ENCODE results near the gene RTF1.

Gene RTF1

DNA sequence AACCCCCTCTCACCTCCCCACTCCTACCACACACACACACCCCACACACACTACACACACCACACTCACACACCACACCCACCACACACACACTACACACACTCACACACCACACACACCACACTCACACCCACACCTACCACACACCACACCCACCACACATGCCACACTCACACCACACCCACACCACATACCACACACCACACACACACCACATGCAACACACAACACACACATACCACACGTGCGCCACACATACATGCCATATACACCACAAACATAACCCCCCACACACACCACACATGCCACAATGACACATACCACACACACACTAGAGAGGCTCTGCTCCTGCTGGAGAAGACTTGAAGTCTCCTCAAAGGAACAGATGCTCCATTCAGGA lies 70.9 kb downstream of the RTF1 start:
- DNase-seq (ENCODE audit: low read depth in 2 of 2), result no peak

- DNase-seq (ENCODE audit: low read depth in 2 of 2), result no peak
Measured at GRCh38 chr15:41489641-41490040, 72.7 kb downstream of the RTF1 start.

GRCh38 chr15:41490355-41490754 lies 73.5 kb downstream of the RTF1 start:
- DNase-seq (ENCODE audit: low read depth in 2 of 2), result no peak

- no peak for DNase-seq (ENCODE audit: low read depth in 2 of 2)
Measured at GRCh38 chr15:41491889-41492288, 75.0 kb downstream of the RTF1 start.

DNA sequence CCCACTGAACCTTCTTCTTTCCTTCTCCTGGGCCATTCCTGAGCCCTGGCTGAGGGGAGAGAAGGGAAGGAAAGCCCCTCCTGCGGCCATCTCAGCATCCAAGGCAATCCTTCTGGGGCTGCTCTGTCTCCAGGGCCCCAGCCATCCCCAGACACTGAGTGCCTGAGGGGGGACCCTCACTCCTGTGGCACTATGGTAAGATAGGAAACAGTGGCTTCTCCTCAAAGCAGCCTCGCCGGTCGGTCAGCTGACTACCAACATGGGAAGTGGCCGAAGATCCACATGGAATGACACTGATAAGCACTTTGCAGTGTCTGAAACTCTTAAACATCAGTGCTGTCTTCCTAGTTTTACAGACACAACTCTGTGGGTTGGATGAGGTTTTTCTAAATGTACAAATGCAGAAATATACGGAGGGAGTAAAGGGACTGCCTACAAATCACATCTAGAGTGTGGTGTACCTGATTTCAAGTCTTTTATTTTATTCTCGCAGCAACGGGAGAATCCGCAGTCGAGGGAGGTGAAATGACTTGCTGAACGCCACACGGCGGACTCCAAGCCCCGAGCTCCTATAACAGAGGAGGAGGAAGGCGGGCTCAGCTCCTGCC lies 75.8 kb downstream of the RTF1 start:
- DNase-seq (ENCODE audit: low read depth in 2 of 2), result no peak

DNA sequence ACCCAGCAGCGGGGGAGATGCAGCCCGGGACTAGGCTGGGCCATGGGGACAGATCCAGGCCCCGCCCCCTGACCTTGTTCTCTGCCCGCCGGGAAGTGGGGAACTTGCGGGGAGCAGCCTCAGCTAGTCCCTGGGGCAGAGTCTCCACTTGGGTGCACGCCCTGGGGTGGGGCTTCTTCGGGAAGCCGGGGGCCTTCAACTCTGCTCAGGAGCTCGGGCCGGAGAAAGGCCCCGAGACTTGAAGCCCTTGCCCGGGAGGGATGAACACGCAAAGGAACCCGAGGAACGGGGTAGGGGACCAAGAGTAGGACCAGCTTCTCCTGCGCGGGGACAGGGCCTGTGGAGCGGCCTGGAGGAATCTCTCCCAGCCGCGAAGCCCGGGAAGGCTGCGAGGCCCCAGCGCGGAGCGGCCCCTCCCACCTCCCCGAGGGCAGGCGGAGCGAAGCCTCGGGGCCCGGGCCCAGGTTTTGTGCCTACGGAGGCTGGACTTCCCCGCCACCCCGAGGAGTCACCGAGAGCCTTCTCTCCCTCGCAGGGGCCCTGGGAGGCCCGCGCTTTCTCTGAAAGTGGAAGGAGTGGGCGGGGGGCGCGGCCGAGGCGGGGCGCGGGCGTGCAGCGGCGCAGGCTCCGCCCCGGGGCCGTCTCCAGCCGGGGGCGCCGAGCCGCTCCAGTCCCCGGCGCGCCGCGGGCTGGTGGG lies 76.5 kb downstream of the RTF1 start, which contains the start of gene ITPKA:
Gene ITPKA, plus strand, starts transcription at position 670 of the 697 bp plus-strand sequence. CDS start 54 bp downstream, outside the sequence.
- DNase-seq (ENCODE audit: low read depth in 2 of 2), result peak; percentile 77

- no peak for DNase-seq (ENCODE audit: low read depth in 2 of 2)
Measured at GRCh38 chr15:41493902-41494189, 77.0 kb downstream of the RTF1 start.

GRCh38 chr15:41494190-41494921 lies 77.5 kb downstream of the RTF1 start:
- no peak for DNase-seq (ENCODE audit: low read depth in 2 of 2)

DNA sequence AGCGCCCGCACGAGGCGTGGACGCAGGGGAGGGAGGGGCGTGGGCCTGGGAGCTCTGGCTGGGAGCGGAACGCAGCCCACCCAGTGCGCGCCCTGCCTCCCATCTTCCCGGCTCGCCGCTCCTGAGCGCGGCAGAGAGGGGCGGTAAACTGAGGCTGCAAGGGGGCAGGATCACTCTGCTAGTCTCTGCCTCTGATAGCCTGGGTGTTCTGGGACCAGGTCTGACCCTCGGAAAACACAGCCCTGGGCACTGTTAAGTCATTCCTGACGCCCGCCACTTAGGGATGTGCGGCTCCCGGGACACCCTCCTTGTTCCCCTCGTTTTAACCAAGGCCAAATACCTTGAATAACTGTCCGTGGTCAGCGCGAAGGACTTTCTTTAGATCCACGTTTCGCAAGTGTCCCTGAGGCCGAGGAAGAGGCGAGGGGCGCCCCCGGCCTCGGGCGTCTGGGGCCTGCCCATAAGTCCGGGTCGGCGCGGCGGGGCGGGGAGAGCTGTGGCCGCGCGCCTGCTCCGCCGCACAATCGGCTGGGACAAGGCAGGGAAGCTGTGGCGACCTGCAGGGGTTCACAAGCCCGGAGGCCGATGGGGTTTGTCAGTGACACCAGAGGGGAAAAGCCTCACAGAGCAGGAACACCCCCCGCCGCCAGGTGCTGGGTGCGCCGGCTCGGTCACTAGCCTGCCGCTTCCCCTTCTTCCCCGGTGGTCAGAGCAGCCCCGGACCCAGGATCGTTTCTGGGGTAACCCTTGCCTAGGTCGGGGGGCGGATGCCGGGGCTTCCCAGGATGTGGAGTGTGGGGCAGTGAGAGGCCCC lies 78.2 kb downstream of the RTF1 start:
- DNase-seq (ENCODE audit: low read depth in 2 of 2), result no peak

- no peak for DNase-seq (ENCODE audit: low read depth in 2 of 2)
Measured at GRCh38 chr15:41495736-41496599, 79.1 kb downstream of the RTF1 start.

DNA sequence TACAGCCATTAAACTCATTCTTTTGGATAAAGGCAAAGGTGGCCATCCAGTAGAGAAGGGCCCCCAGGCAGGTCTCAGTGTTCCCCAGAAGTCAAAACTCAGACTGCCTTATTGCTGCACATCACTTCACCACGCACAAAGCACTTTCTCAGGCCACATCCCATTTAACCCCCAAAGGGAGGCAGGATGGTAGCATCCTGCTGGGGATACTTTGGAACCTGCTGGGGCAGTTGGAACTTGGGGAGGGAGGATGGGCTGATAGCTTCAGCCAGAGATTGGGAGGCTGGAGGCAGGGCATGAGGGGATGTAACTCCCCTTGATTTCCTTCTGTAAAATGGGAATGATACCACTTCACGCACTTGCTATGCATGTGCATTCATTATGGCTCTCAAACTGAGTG lies 81.8 kb downstream of the RTF1 start:
- no peak for DNase-seq (ENCODE audit: low read depth in 2 of 2)

- no peak for DNase-seq (ENCODE audit: low read depth in 2 of 2)
Measured at GRCh38 chr15:41499109-41499851, 82.4 kb downstream of the RTF1 start.

DNA sequence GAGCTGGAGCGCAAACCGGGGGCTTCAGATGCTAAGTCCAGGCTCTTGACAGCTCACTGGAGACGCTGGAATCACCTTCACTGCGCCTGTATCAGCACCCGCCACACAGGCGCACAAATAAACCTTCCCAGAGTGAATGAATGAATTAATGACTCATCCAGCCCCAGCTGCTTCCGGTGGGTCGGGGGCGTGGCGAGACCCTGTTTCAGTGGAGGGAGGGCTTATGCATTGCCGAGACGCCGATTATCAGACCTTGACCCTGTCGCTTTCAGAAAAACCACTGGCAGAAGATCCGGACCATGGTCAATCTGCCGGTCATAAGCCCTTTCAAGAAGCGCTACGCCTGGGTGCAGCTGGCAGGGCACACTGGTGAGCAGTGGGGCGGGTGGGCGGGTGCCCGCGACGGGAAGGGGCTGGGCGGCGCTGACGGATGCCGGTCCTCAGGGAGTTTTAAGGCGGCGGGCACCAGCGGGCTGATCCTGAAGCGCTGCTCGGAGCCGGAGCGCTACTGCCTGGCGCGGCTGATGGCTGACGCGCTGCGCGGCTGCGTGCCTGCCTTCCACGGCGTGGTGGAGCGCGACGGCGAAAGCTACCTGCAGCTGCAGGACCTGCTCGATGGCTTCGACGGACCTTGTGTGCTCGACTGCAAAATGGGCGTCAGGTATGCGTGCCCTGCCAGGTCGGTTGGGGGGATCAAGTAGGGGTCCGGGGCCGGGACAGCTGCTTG lies 84.5 kb downstream of the RTF1 start:
- no peak for DNase-seq (ENCODE audit: low read depth in 2 of 2)

DNA sequence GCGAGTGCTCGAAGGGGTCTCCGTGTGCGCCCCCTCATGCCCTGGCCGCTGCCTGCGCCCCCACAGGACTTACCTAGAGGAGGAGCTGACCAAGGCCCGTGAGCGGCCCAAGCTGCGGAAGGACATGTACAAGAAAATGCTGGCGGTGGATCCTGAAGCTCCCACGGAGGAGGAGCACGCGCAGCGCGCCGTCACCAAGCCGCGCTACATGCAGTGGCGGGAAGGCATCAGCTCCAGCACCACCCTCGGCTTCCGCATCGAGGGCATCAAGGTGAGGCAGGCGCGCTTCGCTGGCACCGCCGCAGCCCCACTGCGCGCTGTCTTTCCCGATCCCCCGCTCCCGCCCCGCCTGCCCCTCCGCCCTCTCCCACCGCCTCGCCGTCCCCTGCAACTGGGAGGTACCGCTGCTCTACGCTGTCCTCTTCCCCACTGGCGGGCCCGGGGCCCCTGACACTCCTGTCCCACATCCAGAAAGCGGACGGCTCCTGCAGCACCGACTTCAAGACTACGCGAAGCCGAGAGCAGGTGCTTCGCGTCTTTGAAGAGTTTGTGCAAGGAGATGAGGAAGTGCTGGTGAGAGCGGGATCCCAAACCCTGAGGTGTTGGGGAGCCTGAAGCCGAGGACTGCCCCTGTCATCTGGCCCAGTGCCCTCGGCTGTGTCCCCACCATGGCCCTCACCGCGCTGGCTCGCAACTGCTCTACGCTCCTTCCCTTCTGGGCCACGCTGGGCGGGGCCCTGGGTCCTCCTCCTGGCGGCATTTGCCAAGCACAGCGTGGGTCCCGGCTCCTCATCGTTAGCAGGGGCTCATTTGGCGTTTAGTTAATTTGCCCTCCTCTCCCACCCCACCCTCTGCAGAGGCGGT lies 85.3 kb downstream of the RTF1 start:
- no peak for DNase-seq (ENCODE audit: low read depth in 2 of 2)

GRCh38 chr15:41502795-41503668 lies 86.1 kb downstream of the RTF1 start:
- DNase-seq (ENCODE audit: low read depth in 2 of 2), result no peak

DNA sequence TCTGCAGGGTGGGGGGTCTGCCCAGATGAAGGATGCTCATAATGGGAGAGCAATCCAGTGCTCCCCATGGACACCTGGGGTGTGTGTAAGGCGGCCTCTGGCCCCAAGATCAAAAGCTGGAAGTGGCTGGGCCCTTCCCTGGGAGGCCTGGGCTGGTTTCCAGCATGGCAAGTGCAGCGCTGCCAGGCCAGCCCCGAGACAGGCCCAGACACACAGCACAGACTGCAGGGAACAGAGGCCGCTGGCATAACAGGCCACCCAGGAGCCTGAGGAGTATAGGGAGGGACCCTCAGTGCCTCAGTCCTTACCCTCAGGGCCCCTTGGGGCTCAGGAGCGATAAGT lies 86.7 kb downstream of the RTF1 start:
- DNase-seq (ENCODE audit: low read depth in 2 of 2), result no peak

DNA sequence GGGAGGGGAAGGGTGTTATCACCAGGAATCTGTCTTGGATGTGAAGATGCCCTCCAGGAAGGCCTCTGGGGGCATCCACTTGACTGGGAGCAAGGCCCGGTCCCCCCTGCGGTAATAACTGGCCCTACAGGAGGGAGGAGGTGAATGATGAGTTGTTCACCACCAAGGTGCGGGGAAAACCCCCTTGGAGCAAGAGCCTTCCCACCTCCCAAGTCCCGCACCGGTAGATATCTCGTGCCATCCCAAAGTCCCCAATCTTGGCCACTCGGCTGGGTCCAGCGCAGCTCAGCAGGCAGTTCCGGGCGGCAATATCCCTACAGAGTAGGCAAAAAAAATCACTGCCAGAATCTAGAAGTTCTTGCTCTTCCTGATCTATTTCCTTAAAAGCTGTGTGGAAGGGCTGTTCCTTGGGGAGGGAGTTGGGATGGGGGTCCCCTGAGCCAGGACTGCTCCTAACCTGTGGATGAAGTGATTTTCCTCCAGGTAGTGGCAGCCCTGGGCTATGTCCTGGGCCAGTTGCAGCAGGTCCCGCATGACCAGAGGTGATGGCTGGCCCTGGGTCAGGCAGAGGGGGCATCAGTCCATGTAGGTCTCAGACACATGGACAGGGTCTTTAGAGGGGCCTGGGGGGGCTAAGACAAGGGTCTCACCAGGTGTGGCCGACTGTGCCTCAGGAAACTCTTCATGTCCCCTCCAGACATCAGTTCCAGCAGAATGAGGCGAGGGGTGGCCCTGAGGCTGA lies 88.0 kb downstream of the RTF1 start:
- no peak for DNase-seq (ENCODE audit: low read depth in 2 of 2)

Data from stimulated activated CD8-positive, alpha-beta memory T cell treated with anti-CD3 and anti-CD28 coated beads, Interleukin-15, amount 100 ng/mL, for 4 hours (primary cell).